Stomach (tissue), 4 donors: ENCODE measurements around the gene CD2AP.

Source experiments
- CTCF ChIP-seq, 7 experiments: fragments of 450-650 bp in 4 of 7; fragments of 200-600 bp in 3 of 7; sonication (generic) in 3 of 7; IDR thresholded peaks; one replicate each; pipeline ENCODE4 v1.5.1; 2016 to 2019; ENCODE audit warnings: antibody characterized with exemption in 7 of 7, control low read depth in 2 of 7, mild to moderate bottlenecking in 1 of 7
- EP300 ChIP-seq: sonication (generic); formaldehyde crosslinking; IDR thresholded peaks from one replicate; pipeline ENCODE4 v1.6.1; 2017; ENCODE audit warnings: antibody characterized with exemption
- POLR2A ChIP-seq, 4 donors: fragments of 450-650 bp; IDR thresholded peaks; one replicate each; pipeline ENCODE4 v1.6.1; 2016; ENCODE audit warnings: antibody characterized with exemption in 4 of 4, control low read depth in 2 of 4, mild to moderate bottlenecking in 1 of 4, moderate library complexity in 1 of 4
- POLR2AphosphoS5 ChIP-seq, 3 donors: sonication (generic); formaldehyde crosslinking; IDR thresholded peaks; one replicate each; pipeline ENCODE4 v1.6.1; 2016; ENCODE audit warnings: antibody characterized with exemption in 3 of 3

- TF ChIP-seq CTCF (IDR thresholded peaks at IDR 0.05): no peak
- TF ChIP-seq POLR2AphosphoS5 (IDR thresholded peaks at IDR 0.05): no peak
- TF ChIP-seq POLR2A (IDR thresholded peaks at IDR 0.05): no peak
- TF ChIP-seq EP300: no peak
Measured at GRCh38 chr6:47490676-47491075, 13.1 kb downstream of the CD2AP start.
